HG02623 (cell line): ENCODE measurements around the gene FER.
"Not testable (repeated sequence)": the region's sequence is repeated elsewhere in the genome, so short reads cannot be mapped to it uniquely, and the experiment has no call there.

Source experiments
- ATAC-seq: cut with Tn5 transposase; IDR thresholded peaks from one replicate; pipeline ENCODE4 v1.9.1; 2021; ENCODE audit warnings: moderate library complexity; ENCODE audit not compliant: unreplicated experiment

FER gene

GRCh38 chr5:108947164-108947563, 199.5 kb downstream of the FER start:
- no peak for ATAC-seq

- ATAC-seq, result no peak
These were observed 202.6 kb downstream of the FER start for GRCh38 chr5:108950276-108950675.

DNA sequence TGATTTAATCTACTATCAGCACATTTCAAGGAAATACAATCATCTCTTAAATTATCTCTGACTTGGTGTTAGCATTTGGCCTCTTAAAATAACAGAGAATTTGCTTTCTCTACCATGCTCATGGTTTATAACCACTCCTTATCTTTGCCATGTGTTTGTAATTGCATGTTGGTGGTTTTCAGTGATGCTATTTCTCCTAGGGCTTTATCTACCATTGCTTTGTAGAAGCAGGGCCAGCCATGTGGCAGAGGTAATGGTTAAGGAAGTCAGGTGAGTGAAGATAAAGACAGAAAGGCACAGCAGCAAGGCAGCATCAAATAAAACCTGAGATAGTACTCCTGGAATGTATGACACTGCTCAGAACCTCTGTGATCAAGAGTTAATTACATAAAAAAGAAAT, 206.2 kb downstream of the FER start:
- no peak for ATAC-seq

DNA sequence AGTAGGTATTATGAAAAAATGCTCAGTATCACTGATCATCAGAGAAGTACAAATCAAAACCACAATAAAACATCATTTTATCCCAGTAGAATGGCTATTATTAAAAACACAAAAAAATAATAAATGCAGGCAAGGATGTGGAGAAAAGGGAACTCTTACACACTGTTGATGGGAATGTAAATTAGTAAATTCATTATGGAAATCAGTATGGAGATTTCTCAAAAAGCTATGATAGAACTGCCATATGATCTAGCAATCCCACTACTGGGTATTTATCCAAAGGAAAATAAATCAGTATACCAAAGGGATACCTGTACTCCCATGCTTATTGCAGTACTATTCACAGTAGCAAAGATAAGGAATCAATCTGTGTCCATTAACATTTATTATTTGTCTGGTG, 209.6 kb downstream of the FER start:
- ATAC-seq, result no peak

DNA sequence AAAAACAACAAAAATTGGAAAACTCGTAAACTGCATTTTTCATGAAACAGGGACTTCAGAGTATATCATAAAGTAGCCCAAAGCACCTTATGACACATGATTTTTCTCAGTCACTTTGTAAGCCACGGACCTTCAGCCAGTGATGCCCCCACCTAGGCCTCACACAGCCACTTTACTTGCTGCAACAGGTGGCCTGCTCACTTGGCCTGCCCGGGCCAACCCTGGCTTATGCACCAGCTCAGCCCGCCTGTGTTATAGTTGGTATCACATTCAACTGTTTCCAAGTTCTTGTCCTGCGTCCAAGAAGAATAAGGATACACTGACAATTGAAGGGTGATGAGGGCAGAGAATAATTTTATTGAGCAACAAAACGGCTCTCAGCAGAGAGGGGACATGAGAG, 219.2 kb downstream of the FER start:
- ATAC-seq, result no peak

DNA sequence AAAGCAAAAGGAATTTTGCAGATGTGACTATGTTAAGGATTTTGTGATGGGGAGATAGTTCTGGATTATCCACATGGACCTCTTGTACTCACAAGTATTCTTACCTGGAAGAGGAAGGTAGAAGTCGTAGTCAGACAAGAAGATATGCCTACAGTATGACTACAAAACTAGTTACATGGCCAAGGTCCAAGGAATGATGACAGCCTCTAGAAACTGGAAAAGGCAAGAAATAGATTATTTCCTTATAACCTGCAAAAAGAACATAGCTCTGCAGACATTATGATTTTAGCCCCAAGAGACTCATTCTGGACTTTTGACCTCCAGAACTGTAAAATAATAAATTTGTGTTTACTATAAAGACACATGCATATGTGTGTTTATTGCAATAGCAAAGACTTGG, 226.9 kb downstream of the FER start:
- no peak for ATAC-seq

DNA sequence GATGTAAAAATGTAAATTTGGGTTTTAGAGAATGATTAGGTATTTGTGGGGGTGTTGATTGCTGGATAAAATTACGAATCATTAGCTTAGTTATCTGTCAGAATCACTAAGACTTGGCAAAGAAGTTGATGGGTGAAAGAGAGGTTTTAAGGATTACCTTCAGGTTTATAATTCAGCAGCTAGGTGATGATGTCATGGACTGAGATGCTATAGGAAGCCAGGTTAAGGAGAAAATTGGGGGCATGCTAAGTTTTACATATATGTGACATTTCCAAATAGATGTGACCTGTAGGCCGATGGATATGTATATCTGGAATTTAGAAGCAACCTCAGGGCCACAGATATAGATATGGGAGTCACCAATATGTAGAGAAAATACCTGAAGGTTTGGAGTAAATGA, 228.0 kb downstream of the FER start:
- ATAC-seq, result no peak

GRCh38 chr5:108983461-108984092, 235.9 kb downstream of the FER start:
- ATAC-seq, result no peak

- no peak for ATAC-seq
These were observed 242.2 kb downstream of the FER start for GRCh38 chr5:108989761-108990392.

- not testable (repeated sequence) for ATAC-seq
These were observed 244.8 kb downstream of the FER start for GRCh38 chr5:108992396-108993085.

GRCh38 chr5:108993440-108993839, 245.7 kb downstream of the FER start:
- ATAC-seq, result not testable (repeated sequence)

GRCh38 chr5:108997720-108998119, 250.0 kb downstream of the FER start:
- no peak for ATAC-seq

- ATAC-seq, result no peak
These were observed 250.5 kb downstream of the FER start for GRCh38 chr5:108998216-108998615.

DNA sequence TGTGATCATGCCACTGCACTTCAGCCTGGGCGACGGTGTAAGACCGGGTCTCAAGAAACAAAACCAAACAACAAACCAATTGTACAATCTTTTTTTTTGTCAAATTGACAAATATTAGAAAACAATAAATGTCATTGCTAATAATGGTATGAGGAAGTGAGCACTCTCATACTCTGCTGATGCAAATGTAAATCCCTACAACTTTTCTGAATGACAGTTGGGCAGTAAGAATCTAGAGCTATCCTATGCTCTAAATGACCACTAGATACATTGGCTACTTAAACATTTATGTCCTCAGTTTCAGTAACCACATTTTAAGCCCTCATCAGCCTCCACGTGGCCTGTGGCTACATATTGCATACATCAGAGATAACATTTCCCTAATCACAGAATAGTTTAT, 256.2 kb downstream of the FER start:
- ATAC-seq, result peak; percentile 58

DNA sequence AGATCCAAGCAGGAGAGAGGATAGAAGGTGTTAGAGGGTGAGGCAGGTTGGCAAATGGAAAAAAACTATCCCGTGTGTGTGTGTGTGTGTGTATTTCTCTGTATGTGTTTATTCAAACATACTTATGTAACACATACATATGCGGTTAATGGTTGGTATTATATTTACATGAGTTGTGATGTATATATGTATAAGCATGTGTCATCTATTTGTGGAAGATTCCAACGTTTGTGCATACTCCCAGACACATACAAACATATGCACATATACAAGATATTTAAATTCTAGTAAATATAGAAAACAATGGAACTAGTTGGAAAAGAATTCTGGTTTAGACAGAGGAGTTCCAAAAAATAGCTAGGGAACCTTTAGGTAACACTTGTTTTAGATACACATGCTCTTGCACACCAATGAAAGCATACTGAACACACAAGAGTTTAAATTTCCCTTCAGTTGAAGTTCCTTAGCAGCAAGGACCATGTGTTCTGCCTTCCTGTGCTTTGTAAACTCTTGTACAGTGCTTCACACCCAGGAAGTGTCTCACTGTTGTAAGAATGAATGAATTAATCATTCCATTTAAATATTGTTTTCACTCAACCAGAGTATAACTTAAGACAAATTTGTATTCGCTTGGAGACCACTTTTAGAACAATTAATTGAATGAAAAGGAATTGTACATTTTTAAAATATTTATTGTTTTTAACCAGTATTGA, 257.8 kb downstream of the FER start:
- ATAC-seq, result no peak

GRCh38 chr5:109006129-109006528, 258.4 kb downstream of the FER start:
- no peak for ATAC-seq

- peak; percentile 52 for ATAC-seq
These were observed 268.6 kb downstream of the FER start for GRCh38 chr5:109016300-109016699.

DNA sequence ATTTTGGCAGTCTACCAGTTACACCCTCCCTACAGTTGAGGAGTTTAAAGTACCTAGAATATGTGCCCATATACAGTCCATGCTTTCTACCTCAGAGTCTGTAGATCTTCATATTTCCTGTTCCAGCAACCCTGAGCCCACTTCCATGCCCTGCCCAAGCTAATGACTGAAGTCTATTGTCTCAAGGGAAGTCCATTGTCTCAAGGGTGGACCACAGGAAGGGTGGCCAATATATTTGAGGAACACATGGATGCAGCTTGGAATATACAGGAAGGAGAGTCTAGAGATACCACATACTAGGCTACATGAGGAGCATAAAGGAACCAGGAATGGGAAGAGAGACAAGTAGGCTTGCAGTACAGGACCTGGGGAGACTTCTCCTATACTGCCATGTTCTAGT, 274.4 kb downstream of the FER start:
- no peak for ATAC-seq

GRCh38 chr5:109025729-109026128, 278.0 kb downstream of the FER start:
- not testable (repeated sequence) for ATAC-seq

GRCh38 chr5:109027983-109028607, 280.4 kb downstream of the FER start:
- no peak for ATAC-seq

- ATAC-seq, result peak; percentile 70
These were observed 281.1 kb downstream of the FER start for GRCh38 chr5:109028608-109029299.
